Measurements from ENCODE around the gene CAMK2B.
"Not testable (repeated sequence)": the region's sequence is repeated elsewhere in the genome, so short reads cannot be mapped to it uniquely, and the experiment has no call there.

GRCh38 chr7:44174694-44174948 is 150.8 kb downstream of the CAMK2B start:
- TF ChIP-seq CTCF, EP300 (IDR thresholded peaks at IDR 0.05): not testable (repeated sequence)
